HL-60/S4 treated with phorbol 12-myristate 13-acetate at 8.2 ng/mL for 4 days and 3 days (cell line): ENCODE data around the gene TBXA2R.

Source experiments
- in situ Hi-C: fragments of 300-500 bp; cut with MboI; formaldehyde crosslinking; loops from 2 replicates; pipeline ENCODE4 v1.15.0; 2022; ENCODE audit warnings: low sequenced_read_pairs

TBXA2R gene

DNA sequence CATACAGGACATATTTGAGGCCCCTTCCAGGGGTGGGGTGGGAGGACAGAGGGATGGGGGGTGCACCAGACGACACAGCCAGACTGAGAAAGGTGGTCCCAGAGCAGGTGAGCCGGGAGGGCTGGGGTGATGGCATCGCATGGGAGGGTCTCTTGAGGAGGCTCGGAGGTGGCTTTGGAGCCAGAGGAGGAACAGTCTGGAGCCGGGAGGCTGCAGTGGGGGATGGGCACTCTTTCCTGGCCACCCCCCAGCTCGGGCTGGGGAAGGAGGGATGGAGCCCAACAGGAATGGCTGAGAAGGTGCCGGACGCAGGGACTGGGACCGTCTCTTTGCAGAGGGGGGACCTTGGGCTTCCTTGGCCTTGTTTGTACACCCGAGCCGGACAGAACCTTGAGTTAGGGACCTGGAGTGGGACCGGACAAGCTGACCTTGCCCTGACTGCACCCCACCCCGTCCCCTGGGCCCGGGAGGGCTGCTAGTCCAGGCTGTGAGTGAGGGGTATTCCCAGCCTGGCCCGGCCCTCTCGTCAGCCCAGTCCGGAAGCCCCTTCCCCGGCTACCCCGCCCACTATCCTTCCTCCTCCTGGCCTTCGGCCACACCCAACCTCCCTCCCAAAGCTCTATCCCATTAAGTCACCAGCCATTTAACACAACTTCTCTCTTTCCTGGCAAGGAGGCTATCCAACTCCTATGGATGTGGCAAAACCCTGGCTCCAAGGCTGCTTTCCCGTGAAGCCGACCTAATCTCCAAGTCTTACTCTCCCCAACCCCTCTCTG is 816 bp upstream of the TBXA2R start:
- in situ Hi-C loops: no loop called here

DNA sequence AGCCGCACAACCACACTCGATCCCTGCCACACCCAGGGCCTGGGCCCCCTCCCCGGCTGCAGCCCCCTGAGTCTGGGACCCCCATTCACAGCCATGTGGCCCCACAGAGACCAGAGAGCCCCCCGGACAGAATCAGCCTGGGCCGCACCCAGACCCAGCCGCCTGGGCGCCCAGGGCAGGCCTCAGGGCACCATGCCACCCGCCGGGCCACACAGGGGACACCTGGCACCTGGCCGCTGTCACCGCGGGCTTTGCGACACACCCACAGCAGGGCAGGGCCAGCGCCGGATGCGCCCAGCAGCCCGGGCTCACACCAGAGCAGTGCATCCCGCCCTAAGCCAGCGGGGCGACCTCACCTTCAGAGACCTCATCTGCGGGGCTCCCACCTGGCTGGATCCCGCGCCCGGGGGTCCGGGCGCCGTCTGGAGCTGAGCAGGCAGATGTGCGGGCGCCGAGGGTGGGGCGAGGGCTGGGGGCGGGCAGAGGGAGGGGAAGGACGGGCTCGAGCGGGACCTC is 443 bp downstream of the TBXA2R start:
- in situ Hi-C loops: no loop called here

DNA sequence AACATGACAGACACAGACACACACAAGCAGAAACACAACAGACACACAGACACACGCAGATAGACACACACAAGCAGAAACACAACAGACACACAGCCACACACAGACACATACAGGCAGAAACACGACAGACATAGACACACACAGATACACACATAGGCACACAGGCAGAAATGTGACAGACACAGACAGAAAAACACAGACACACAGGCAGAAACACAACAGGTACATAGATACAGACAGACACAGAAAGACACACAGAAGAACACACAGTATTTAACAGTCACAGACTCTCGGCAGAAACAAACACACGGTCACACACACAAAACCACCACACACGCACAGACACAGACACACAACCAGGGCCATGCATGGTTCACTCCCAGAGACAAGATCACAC is 905 bp downstream of the TBXA2R start:
- in situ Hi-C loops: no loop called here

DNA sequence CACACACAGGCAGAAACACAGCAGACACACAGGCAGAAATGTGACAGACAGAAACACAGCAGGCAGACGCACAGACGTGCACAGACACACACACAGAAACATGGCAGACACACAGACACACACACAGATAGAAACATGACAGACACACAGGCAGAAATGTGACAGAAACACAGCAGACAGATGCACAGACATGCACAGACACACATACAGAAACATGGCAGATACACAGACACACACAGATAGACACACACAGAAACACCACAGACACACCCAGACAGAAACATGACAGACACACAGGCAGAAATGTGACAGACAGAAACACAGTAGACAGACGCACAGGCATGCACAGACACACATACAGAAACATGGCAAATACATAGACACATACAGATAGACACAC is 1.3 kb downstream of the TBXA2R start:
- in situ Hi-C loops: no loop called here

DNA sequence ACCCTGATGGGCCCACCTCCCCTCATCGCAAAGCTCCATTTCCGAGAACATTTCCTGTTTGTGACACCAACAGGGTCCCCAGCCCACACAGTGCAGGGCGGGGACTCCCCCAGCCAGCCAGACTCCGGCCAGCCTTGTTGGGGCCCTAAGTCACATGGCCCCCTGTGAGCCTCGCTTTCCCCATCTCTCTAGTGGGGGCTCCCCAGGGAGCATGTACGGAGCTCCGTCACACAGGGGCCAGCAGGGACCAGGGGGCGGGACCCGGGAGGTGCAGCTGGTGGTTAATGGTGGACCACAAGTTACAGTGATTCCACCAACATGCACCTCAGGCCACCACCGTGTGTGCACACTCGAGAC is 1.7 kb downstream of the TBXA2R start:
- in situ Hi-C loops: no loop called here

DNA sequence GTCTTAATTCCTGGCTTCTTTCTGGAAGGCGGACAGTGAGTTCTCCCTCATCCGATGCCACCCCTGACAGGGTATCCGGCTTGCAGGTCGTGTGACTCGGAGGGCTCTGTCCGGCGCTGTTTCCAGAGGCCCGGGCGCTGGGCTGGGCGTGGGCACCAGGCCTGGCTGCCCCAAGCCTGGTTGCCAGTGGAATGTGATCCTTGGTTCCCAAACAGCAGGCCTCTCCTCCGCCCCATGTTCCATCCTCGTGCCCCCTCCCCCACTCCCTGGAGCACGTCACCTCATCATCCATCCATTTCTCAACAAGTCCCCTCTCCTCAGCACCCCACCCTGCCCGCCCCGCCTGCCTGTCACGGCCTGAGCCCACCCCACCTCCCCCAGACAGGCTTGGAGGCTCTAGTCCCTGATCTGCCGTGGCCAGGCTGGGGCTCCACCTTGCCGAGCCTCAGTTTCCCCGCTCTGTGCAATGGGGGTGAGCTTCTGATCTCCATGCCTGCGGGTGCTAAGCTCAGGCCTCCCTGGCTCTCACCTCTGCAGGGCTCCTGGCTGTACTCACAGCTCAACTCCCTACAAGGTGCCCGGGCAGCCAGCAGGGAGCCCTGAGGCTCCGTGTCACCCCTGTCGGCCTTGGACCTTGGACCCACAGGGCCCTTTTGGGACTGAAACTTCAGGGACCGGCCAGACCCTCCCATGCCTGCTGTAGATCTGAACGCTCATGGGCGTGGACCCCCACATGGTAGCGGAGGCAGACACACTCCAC is 2.3 kb downstream of the TBXA2R start:
- in situ Hi-C loops: no loop called here

DNA sequence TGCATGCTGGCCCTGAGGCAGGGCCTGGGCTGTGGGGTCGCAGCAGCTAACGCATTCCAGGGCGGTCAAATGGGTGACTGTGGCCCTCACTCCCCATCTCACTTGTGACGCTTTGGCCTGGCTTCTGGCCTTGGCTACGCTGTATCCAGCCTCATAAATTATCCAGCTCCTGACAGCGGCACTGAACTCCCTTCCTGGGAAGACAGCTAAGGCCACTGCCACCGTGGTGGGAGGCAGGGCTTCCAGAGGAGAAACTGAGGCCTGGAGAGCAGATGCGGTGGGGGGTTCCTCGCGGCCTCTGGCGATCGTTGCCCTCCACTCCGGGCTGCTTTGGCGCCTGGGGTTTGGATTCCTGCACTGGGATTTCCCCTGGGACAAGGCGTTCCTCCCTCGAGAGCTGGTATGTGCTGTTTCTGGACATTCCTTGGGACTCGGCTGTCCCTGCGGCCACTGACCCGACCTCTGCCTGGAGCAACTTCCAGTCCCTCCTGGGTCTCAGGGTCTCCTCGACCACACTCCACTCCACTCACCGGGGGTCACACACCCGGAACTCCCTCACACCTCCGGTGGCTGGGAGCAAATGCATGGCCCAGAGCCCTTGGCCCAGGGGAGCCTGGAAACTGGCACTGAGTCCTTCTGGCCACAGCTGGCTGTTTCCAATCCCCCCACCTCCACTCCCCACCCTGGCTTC is 3.4 kb downstream of the TBXA2R start:
- in situ Hi-C loops: no loop called here

GRCh38 chr19:3601021-3601420 is 5.7 kb downstream of the TBXA2R start:
- in situ Hi-C loops: no loop called here

GRCh38 chr19:3599776-3600187 is 6.9 kb downstream of the TBXA2R start:
- in situ Hi-C loops: no loop called here

DNA sequence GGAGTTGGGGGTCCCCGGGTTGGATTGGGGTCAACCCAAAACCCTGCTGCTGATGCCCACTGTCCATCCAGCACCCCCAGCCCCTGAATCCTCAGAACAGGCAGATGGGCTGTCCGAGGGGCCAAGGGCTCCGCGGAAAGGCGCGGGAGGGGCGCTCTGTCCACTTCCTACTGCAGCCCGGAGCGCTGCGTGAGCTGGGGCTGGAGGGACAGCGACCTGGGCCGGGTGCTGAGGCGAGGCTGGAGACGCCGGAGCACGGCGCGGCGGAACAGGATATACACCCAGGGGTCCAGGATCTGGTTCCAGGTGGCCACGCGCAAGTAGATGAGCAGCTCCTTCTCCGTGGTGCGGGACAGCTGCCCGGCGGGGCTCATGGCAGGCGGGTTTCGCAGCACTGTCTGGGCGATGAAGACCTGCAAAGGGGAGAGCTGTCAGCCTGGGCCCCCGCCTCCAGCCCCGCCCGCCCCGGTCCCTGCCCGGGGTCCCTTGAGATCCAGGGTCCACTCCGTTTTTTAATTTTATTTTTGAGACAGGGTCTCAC is 11.1 kb downstream of the TBXA2R start:
- in situ Hi-C loops: no loop called here

GRCh38 chr19:3593156-3593555 is 13.5 kb downstream of the TBXA2R start:
- in situ Hi-C loops: no loop called here

- in situ Hi-C loops: no loop called here
Measured at GRCh38 chr19:3591876-3592613, 14.6 kb downstream of the TBXA2R start.

GRCh38 chr19:3590991-3591659 is 15.6 kb downstream of the TBXA2R start:
- in situ Hi-C loops: no loop called here

GRCh38 chr19:3589949-3590348 is 16.7 kb downstream of the TBXA2R start:
- in situ Hi-C loops: no loop called here

- in situ Hi-C loops: no loop called here
Measured at GRCh38 chr19:3589439-3589838, 17.2 kb downstream of the TBXA2R start.

GRCh38 chr19:3586707-3587346 is 19.8 kb downstream of the TBXA2R start:
- in situ Hi-C loops: no loop called here

- in situ Hi-C loops: no loop called here
Measured at GRCh38 chr19:3586127-3586626, 20.5 kb downstream of the TBXA2R start.

- in situ Hi-C loops: no loop called here
Measured at GRCh38 chr19:3585301-3586126, 21.2 kb downstream of the TBXA2R start, which contains the start of gene GIPC3. GIPC3 (plus strand) TSS chr19:3585478; CDS start chr19:3585598, 120 bp downstream.
